Left cardiac atrium (tissue), 4 donors: ENCODE data around the gene PROCA1. TPM values are rescaled to one million over a fixed set of nuclear protein-coding genes. Genes with fewer than 3 reads are reported as not detected.
A peak's percentile ranks its signal among the peaks of the same experiment; 100 is the strongest.
"Not testable (repeated sequence)": the region's sequence is repeated elsewhere in the genome, so short reads cannot be mapped to it uniquely, and the experiment has no call there.

Experiments
- ATAC-seq, 2 donors: fragments of 200-7000 bp; cut with Tn5 transposase; one replicate each; pipeline ENCODE4 v1.9.1; 2020; ENCODE audit warnings: mild to moderate bottlenecking in 2 of 2, moderate library complexity in 2 of 2
- DNase-seq: peaks from one replicate; pipeline ENCODE4 v3.0.0-alpha.2; 2020
- intact Hi-C, 2 donors: fragments of 100-400 bp; cut with DNase I; formaldehyde crosslinking; loops; one replicate each; pipeline versions ENCODE4 v1.14.1 to v1.15.1; 2022 to 2023
- total RNA-seq, 2 donors: library from RNA; stranded (reverse); fragmentation: NEBNext Ultra II Directional; extraction: Animal tissue kit (Norgen Biotek cat#: 25700); gene quantifications; one replicate each; pipeline ENCODE4 v1.2.1, GENCODE V29; 2021
- donor health status: DM: no; HTN: yes; CAD: no.
- donor health status: DM: no; HTN: yes; CAD: no; lungs with severe emphysema.
- donor health status: DM: yes; HTN: yes; CAD: no.
- donor health status: Dilated cardiomyopathy.

Gene PROCA1
- total RNA-seq, 2 donors from 2014 or later: 0.97 to 1.6 TPM

GRCh38 chr17:28700830-28701492 lies 10.7 kb downstream of the PROCA1 start:
- no peak for ATAC-seq
- DNase-seq: no peak
- intact Hi-C loops: no loop called here

- intact Hi-C loops: no loop called here
- DNase-seq (no peak), ATAC-seq (no peak)
These were observed 11.4 kb downstream of the PROCA1 start for GRCh38 chr17:28700278-28700677.

- DNase-seq: no peak
- ATAC-seq: no peak
- intact Hi-C loops: no loop called here
These were observed 13.3 kb downstream of the PROCA1 start for GRCh38 chr17:28698253-28698941.

- DNase-seq (no peak), ATAC-seq (no peak)
- intact Hi-C loops: no loop called here
These were observed 17.8 kb downstream of the PROCA1 start for GRCh38 chr17:28693869-28694268.

GRCh38 chr17:28689011-28689410 lies 22.7 kb downstream of the PROCA1 start:
- ATAC-seq: no peak
- DNase-seq: no peak
- intact Hi-C loops: no loop called here

DNA sequence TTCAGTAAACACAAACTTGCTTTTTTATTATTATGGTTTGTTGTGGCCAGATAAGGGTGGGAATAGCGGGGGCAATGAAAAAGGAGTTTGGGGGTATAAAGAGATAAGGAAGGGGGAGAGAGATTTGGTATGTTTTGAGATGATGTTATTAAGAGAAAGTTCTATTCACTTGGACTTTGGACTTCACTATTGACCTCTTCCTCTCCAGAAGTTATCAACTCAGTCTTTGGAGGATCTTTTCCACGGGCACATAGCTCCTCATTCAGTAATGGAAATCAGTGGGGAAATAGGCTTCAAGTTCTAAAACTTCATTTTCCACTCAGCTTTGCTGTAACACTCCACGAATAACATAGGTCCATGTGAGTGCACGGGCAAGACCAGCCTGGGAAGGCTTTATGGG lies 23.2 kb downstream of the PROCA1 start:
- no peak for DNase-seq
- ATAC-seq: no peak
- intact Hi-C loops: no loop called here

DNA sequence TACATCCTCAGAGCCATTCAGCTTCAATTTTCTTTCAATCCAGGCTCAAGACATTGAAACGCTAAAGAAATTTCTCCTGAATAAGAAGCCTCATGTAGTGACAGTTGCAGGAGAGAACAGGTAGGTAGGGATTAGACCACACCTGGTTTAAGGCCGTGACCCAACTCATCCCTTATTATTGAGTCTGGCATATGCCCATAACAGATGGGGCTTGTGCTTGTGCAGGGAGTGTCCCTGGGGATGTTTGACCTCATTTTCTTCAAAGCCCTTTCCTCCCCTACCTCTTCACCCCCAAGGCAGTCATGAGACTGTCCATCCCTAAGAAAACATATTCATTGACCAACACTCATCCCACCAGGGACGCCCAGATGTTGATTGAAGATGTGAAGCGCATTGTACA lies 25.4 kb downstream of the PROCA1 start:
- intact Hi-C loops: no loop called here
- DNase-seq: no peak
- ATAC-seq: no peak

DNA sequence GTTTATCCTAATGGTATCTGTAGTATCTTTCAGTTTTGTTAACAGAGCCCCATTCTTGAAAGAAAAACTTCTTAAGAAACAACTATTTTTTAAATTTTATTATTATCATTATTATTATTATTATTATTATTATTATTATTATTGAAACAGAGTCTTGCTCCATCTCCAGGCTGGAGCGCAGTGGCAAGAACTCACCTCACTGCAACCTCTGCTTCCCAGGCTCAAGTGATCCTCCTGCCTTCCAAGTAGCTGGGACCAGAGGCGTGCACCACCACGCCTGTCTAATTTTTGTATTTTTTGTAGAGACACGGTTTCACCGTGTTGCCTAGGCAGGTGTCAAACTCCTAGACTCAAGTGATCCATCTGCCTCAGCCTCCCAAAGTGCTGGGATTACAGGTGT lies 26.3 kb downstream of the PROCA1 start:
- DNase-seq: no peak
- no peak for ATAC-seq
- intact Hi-C loops: no loop called here

GRCh38 chr17:28684963-28685362 lies 26.7 kb downstream of the PROCA1 start:
- peak; percentile 55 to 74 for ATAC-seq

DNA sequence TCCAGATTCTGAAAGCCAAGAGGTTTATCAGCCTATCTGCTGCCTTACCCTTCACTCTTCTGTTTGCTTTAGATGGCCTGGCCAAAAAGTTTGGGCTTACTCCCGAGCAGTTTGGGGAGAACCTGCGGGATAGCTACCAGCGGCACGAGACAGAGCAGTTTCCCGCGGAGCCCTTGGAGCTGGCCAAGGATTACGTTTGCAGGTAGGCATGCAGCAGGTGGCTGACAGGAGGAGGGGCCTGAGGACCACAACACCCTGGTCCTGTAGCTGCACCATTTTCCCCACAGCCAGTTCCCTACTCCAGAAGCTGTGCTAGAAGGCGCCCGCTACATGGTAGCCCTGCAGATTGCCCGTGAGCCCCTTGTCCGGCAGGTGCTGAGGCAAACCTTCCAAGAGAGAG lies 29.0 kb downstream of the PROCA1 start:
- ATAC-seq (no peak), DNase-seq (no peak)
- intact Hi-C loops: no loop called here

More at GRCh38 chr17:28684963-28685362, 26.7 kb downstream of the PROCA1 start:
- DNase-seq: peak; percentile 34
- intact Hi-C loops: no loop called here

- intact Hi-C loops: no loop called here
- no peak for DNase-seq
- no peak for ATAC-seq
These were observed 35.7 kb downstream of the PROCA1 start for GRCh38 chr17:28675980-28676379.

- ATAC-seq: no peak
- intact Hi-C loops: no loop called here
- DNase-seq: no peak
These were observed 36.2 kb downstream of the PROCA1 start for GRCh38 chr17:28675490-28675889.

DNA sequence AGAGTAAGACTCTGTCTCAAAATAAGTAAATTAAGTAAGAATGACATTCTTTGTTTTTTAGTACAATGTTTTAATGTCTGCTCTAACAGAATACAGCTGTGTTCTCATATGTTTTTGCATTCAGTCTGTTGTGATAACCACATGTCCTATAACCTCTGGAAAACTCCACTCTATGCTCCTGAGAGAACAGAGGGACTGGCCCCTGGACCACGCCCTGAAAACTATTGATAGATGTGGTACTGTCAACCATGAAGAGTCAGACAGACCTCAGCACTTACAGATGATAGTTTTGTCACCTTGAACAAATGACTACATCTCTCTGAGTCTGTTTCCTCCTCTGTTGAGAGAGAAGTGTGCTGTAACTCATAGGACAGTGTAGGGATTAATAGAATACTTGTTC lies 41.8 kb downstream of the PROCA1 start:
- intact Hi-C loops: no loop called here

DNA sequence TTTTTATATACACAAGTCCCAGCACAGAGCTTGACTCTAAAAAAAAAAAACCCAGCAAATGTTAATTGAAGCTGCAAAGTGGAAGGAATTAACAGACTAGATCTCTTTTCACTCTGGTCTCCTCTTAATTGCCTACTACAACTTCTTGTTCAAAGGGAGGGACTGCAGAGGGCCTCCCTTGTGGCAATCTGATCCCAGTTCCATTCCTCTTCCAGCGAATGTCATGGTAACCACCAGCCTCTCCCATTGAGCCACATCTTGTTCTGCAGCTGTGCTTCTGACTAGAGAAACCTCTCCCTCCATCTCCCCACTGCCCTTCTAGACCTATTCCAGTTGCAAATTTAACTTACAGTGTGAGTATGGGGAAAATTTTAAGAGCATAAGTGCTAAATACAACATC lies 43.8 kb downstream of the PROCA1 start:
- intact Hi-C loops: no loop called here
- ATAC-seq: no peak
- no peak for DNase-seq

More for the DNA sequence above, 41.8 kb downstream of the PROCA1 start:
- ATAC-seq: no peak
- DNase-seq: no peak

GRCh38 chr17:28665994-28666393 lies 45.7 kb downstream of the PROCA1 start:
- DNase-seq: no peak
- no peak for ATAC-seq
- intact Hi-C loops: no loop called here

GRCh38 chr17:28663723-28664122 lies 48.0 kb downstream of the PROCA1 start:
- ATAC-seq (no peak), DNase-seq (no peak)
- intact Hi-C loops: no loop called here

DNA sequence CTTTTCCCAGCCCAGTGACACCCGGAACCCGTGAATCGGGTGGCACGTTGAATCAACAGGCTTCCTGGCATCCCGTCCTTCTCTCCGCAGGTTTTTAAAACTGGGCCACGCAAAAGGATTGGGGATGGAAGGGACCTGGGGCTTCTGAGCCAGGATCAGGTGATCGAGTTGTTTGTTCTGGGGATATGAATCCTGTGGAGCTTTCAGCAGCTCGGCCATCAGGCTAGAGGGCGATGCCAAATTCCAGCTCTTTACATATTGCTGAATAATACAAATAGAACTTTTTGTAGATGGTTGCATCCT lies 49.2 kb downstream of the PROCA1 start:
- no peak for DNase-seq
- ATAC-seq: no peak
- intact Hi-C loops: no loop called here

GRCh38 chr17:28661635-28662526 lies 49.8 kb downstream of the PROCA1 start, which contains the start of the genes SDF2 and SUPT6H:
Gene SDF2, minus strand, starts transcription at chr17:28661906. Its CDS starts 30 bp downstream, at chr17:28661876.
Gene SUPT6H, plus strand, starts transcription at chr17:28662205. Its CDS starts 11,197 bp downstream, at chr17:28673402.
- intact Hi-C loops: no loop called here
- DNase-seq (peak; percentile 94), ATAC-seq (peak; percentile 97)

DNA sequence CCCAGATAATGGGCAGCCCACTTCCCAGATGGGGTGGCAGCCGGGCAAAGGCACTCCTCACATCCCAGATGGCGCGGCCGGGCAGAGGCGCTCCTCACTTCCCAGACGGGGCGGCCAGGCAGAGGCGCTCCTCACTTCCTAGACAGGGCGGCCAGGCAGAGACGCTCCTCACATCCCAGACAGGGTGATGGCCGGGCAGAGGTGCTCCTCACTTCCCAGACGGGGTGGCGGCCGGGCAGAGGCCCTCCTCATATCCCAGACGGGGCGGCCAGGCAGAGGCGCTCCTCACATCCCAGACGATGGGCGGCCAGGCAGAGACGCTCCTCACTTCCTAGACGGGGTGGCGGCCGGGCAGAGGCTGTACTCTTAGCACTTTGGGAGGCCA lies 52.2 kb downstream of the PROCA1 start:
- DNase-seq, intact Hi-C loops, ATAC-seq: not testable (repeated sequence)
